Measurements from ENCODE around the gene METTL15.
"Not testable (repeated sequence)": the region's sequence is repeated elsewhere in the genome, so short reads cannot be mapped to it uniquely, and the experiment has no call there.

METTL15 gene

DNA sequence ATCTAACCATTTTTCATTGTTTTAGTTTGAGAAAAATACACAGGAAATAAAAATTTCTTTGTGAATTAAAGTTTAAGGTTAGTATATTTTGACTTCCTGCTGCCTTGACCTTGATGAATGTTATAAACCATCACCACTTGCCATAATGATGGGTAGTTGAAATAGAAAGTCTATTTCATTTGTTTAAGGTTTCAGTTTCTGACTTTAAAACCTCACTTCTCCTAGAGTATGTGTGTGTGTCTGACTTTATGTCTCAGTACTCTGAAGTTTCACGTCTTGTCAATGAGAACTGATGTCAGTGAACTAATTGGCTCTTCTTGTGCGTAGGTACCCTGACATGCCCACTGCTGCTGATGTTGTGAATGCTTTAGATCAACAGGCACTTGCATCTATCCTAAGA lies 188.2 kb downstream of the METTL15 start:
- no peak for DNase-seq (ENCODE audit: low read depth)

DNA sequence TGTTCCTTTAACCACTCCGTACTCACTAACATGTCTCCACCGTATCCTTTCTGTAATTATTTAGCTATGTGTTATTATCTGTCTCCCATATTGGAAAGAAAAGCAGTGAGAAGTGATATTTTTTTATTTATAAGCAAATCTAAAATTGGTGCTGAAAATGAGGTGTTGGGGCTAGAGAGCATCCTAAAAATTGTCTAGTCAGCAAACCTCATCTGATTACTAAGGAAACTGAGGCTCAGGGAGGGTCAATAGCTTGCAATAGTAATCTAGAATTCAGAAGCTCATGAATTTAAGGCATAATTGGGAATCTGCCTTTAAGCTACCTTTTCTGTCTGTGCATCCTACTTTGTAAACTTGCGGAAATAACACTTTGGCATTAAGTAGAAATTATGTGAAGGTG lies 190.0 kb downstream of the METTL15 start:
- no peak for DNase-seq (ENCODE audit: low read depth)

DNA sequence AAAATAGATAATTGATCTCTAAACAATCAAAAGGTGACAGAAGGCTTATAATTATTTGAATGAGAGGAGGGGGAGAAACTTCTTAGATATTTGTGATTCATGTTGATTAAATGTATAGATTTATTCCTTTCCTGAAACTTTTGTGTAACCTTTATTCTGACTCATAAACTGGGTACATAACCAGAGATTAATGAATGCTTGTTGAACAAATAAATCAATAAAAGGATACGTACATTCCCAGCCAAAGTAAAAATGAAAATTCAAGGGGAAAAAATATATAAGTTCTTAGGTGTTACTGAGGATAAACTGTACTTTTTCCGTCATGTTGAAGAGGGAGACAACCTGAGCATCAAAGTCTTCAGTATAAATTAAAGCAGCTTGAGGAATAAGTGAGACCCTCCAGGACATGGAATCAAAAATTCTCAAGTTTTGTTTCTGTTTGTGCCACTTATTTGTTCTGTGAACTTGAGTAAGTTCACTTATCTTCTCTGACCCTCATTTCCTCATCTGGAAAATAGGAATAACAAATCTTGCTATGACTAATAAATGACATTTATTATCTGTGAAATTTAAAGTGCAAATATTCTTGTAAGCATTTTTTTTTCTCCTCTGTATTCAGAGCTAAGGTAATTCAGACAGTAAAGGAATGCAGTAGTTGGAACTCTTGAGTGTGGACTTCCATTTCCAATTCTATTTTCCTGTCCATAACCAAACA lies 195.4 kb downstream of the METTL15 start:
- DNase-seq (ENCODE audit: low read depth), result peak; percentile 66

DNA sequence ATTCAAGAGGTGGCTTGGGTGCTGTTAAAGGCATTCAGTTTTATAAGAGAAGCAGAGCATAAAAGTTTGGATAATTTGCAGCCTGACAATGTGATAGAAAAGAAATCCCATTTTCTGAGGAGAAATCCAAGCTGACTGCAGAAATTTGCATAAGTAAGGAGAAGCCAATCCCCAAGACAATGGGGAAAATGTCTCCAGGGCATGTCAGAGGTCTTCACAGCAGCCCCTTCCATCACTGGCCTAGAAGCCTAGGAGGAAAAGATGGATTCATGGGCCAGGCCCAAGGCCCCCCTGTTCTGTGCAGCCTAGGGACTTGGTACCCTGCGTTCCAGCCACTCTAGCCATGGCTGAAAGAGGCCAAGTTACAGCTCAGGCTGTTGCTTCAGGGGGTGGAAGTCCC lies 207.3 kb downstream of the METTL15 start:
- DNase-seq (ENCODE audit: low read depth), result no peak

DNA sequence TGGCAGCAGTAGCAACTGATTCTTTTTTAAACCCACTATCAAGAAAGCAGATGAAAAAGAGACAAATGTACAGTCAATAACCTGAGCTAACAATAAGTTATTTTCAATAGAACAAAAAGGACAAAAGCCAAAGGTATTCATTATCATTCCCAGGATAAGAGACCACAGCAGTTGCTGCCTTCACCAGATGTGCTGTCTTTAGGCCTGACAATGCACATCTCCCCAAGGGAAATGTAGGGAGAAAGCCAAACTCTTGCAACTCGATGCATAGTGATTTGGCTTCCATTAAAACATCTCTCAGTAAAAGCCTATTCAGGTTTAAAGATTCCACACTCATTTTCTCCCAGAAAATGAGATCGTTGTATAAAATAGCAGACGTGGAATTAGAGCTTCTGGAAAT lies 210.7 kb downstream of the METTL15 start:
- DNase-seq (ENCODE audit: low read depth), result no peak

DNA sequence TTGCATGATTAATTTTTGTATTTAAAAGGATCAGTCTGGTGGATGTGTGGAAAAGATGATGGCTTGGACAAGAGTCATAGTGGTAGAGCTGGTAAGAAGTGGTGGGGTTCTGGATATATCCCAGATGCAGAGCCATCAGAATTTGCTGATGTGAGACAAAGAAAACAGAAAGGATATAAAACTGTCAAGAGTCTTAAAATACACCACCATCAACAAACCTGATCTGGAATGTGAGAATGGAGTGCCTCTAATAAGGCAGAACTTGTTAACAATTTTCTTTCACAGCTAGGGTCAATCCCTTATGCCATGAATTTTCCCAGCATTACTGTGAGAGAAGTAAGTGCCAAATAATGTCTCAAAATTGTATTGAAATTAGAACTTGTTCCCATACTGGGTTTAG lies 215.4 kb downstream of the METTL15 start:
- no peak for DNase-seq (ENCODE audit: low read depth)

DNA sequence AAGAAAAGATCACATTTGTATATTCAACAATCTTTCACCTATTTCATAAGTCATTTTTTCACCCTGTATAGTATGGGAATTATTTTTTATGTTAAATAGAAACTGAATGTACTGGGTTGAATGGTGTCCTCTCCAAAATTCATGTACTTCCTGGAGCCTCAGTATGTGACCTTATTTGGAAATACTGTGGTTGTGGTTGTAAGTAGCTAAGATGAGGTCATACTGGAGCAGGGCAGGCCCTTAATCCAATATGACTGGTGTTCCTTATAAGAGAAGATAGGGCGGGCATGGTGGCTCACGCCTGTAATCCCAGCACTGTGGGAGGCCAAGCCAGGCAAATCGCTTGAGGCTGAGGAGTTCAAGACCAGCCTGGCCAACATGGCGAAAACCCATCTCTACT lies 224.2 kb downstream of the METTL15 start:
- DNase-seq (ENCODE audit: low read depth), result peak; percentile 17

DNA sequence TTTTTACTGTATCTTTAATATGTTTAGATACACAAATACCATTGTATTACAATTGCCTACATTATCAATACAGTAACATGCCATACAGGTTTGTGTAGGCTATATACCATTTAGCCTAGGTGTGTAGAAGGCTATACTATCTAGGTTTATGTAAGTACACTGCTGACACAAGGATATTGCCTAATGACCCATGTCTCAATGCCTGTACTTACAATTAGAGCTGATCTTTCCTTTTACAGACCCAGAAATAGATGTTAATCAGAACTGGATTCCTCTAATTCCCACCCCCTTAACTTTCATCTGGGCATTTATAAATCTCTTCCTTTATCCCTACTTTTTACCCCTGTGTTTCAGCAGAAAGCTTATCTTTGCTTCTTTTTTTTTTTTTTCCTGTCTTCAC lies 229.5 kb downstream of the METTL15 start:
- DNase-seq (ENCODE audit: low read depth), result peak; percentile 65

DNA sequence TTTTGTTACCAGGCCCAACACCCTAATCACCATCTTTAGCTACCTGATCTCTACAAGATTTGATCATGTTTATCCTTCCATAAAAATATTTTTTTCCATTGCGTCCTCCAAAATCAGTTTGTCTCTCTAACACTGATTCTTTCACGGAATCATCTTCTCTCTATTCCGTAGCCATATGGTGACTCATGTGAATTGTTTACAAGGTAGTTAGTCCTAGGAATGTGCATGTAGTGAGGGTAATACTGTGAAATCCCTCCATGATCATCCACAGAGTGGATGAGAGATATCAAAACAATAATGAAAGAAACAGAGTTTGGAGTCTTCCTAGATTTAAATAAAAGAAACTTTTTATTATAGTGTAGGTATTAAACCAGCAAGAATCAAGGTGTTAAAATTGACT lies 230.2 kb downstream of the METTL15 start:
- peak; percentile 66 for DNase-seq (ENCODE audit: low read depth)

DNA sequence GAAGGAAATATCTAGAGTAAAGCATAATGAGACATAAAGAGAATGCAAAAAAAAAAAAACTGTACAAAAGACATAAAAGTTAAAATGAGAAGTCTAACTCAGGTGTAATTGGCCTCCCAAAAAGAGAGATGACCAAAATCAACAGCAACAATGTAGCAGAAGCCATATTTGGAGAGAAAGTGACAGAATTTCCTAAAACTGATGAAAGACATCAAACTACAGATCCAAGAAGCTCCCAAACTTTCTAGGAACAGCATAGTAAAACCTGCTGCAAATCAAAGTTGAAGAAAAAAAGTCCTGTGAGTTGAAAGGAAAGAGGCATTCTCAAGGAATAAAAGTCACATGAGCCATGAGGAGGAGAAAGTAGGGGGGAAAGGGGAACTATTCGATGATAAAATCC lies 231.3 kb downstream of the METTL15 start:
- DNase-seq (ENCODE audit: low read depth), result peak; percentile 9

DNA sequence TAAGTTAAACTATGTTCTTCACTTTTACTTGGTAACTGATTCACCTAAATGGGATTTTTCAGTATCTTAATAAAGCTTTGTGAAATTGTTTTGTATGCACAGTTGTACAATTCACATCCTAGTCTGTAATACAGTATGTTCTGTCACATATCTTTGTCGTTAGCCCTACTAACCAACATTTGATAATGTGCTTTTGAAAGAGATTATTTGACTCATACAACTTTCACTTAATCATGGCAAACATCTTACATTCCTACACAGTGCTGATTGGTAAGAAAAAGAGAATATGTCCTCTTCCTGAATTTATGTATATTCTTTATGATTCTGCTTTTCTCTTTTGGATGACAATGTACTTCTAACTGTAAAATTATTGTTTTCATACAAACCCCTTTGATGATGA lies 234.5 kb downstream of the METTL15 start:
- DNase-seq (ENCODE audit: low read depth), result peak; percentile 82

DNA sequence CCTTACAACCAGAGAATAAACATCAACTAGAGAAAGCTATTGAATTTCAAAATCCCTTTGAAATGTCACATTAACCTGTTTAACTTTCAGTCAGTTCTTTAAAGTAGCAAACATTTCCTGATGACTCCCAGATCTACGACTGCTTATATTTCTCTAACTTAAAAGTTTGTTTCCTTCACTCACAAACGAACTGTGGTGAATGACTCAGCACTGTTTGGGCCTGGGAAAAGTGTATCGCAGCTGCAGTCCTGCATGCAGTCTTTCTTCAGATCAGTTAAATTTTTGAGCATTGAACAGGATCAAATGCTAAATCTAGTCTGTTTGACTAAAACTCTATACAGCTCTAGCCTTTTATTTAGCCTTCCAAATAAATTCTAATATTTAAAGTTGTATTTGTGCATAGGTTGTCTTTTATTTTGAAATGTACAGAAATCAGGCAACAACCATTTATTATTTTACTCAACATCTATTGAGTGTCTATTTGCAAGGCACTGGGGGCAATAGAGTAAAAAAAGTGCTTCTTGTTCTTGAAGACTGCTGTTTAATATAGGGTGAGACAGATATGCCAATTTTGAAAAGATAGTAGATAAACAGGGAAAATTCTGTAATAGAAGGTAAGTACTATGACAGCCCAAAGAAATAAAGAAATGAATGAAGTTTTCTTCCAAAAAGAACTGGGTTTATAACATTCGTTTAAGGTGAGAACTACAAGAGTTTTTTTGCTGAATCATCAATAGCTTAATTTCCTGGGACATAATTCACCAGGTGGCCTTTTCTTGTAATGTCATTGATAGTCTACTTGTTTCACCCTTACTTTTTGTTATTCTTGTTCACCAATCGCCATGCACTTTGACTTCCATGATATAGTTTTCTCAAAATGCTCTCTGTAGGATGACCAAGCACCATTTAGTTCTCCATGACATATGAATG lies 235.4 kb downstream of the METTL15 start:
- DNase-seq (ENCODE audit: low read depth), result peak; percentile 89

DNA sequence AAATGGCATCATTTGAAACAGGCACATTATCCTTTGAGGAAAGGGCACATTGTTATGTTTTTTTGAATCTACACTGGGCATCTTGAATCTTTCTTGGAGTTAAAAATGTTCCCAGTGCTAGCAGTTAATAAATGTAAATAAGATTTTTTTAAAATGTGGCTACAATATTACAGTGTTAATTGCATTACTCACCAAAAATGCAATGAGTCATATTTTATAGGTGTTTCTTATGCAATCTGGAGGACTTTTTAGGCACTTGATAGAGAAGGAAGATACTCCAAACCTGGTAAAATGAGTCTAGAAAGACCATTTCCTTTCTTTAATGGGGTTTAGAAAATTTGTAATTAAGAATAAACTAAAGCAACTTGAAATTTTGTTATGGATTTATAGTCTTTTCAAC lies 238.0 kb downstream of the METTL15 start:
- peak; percentile 28 for DNase-seq (ENCODE audit: low read depth)

DNA sequence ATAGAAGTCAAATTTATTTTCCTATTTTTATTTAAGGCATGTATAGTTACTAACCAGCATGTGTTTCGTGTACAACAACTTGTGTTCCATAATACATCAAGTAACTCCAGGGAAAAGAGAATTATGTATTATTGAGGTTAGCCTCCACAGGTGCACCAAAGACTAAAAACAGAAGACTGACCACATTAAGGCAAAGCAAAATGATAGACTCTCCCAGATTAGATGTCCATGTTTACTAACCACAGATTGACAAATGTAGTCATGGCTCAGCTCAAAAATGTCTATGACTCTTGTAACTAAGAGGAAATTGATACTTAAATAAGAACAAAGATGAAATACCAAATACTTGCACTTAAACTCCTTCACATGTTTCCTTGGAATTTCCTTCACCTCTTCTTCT lies 238.5 kb downstream of the METTL15 start:
- peak; percentile 26 for DNase-seq (ENCODE audit: low read depth)

DNA sequence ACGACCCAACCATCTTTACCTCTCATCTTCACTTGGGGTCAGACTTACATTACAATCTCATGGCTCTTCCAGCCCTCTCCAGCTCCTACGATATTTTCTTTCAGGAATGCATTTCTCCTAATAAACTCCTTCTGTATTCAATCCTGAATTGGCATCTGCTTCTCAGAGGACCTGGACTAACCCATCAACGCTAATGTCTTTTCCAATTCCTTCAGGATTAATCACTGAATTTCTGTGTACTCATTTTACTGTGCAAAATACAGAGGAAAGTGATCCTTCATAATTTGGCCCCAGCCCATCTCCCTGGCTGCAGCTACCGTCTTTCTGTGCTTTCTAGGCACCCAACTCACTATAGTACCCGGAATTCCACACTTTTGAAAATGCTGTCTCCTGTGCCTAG lies 239.2 kb downstream of the METTL15 start:
- no peak for DNase-seq (ENCODE audit: low read depth)

DNA sequence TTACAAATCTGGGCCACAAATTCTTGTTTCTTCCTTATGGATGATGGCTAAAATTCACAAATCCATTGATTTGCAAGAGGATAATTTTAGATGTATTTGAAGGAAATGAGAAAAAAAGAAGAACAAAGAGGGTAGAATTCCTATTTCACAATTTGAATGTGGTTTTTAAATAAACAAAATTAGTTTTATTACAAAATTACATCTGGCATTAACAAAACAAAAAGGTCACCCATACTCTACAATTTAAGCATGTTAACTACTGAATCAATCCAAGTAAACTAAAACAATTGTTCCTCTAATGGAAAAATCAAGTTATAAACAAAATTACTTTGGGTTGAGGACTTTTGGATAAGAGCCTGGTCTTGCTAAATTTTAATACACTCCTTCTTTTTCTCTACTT lies 242.0 kb downstream of the METTL15 start:
- no peak for DNase-seq (ENCODE audit: low read depth)

DNA sequence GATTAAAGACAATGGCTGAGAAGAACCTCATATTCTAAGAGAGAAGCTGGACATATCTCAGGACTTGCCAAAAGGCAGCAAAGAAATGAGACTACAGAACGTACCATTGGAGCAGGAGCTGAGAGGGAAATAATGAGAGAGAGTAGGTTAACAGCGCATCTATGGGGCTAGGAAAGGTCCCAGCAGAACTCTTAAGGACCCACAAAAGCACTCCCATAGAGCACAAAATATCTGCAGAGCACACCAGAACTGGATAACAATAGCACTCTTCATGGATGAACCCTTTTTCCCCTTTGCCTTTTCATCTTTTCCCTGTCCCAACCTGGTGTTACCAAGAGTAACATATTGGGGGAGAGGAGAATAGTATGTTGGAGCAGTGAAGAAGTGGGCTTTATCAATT lies 245.8 kb downstream of the METTL15 start:
- DNase-seq (ENCODE audit: low read depth), result no peak

DNA sequence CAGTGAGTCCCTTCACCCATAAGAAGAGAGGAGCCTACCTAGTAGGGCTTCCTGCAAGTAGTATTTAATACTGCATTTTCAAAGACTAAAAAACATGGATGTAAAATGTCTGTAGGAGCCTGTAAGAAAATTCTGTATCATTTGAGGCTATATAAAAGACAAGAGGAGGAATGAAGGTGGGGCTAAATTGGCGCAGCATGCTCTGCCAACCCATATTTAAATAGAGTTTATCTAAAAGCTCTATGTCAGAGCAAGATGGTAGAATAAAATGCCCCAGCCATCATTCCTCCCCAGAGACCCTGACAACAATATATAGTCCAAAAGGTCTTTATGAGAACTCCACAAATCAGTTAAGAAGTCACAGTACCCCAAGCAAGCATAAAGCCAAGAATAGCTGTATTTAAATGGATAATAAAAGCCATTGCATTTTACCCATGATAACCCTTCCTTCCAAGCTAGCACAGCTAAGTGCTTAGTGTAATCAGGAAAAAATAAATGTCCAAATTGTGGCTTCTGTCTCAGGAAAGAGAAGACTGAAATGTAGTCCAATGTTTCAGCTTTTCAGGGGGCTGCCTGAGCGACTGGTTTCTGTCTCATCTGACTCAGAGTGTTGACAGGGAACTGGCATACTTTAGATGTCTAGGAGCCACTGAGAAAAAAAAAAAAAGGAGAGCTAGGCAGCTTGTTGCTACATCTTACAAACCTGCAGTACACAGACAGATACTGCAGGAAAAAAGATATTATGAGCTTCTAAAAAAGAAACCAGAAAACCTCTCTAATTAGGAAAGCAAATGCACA lies 258.6 kb downstream of the METTL15 start:
- DNase-seq (ENCODE audit: low read depth), result peak; percentile 98

DNA sequence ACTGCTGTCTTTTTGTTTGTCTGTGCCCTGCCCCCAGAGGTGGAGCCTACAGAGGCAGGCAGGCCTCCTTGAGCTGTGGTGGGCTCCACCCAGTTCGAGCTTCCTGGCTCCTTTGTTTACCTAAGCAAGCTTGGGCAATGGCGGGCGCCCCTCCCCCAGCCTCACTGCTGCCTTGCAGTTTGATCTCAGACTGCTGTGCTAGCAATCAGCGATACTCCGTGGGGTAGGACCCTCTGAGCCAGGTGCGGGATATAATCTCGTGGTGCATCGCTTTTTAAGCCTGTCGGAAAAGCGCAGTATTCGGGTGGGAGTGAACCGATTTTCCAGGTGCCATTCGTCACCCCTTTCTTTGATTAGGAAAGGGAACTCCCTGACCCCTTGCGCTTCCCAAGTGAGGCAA lies 269.9 kb downstream of the METTL15 start:
- DNase-seq (ENCODE audit: low read depth), result not testable (repeated sequence)

All from amniotic epithelial cell (primary cell).